IMR-90 (cell line): Measurements from ENCODE around the gene TAF8. TPM values are rescaled to one million over a fixed set of nuclear protein-coding genes. Genes with fewer than 3 reads are reported as not detected.

Experiments used
- ATAC-seq: fragments of 200-7000 bp; cut with Tn5 transposase; 2 replicates; pipeline ENCODE4 v1.9.1; 2020; ENCODE audit warnings: low read depth, mild to moderate bottlenecking, moderate library complexity
- BruUV-seq: library from RNA; stranded (reverse); fragments of 400-500 nt; replicated peaks from 2 replicates; lab custom pipeline; 2021; lab: Mats Ljungman, UMichigan
- CTCF ChIA-PET: fragments of 300-600 bp; formaldehyde crosslinking; extraction: SDS; loops from one replicate; lab custom pipeline; 2021; ENCODE audit warnings: antibody characterized with exemption; lab: Yijun Ruan, JAX
- POLR2A ChIA-PET: fragments of 300-600 bp; sonication (Branson Sonifier 250); formaldehyde crosslinking; loops from one replicate; lab custom pipeline; 2022; ENCODE audit warnings: antibody characterized with exemption; ENCODE audit not compliant: unreplicated experiment; lab: Charles Lee
- DNase-seq: peaks from one replicate; pipeline ENCODE4 v3.0.0; 2013
- H2AFZ ChIP-seq: replicated peaks from 2 replicates; pipeline ENCODE3; 2013; ENCODE audit warnings: low read length, mild to moderate bottlenecking; ENCODE audit not compliant: poor library complexity
- H2AK5ac ChIP-seq: 2 replicates; pipeline ENCODE4 v1.6.1; 2013; ENCODE audit warnings: low read depth, low read length, inconsistent platforms
- H2AK9ac ChIP-seq: replicated peaks from 2 replicates; pipeline ENCODE3; 2013; ENCODE audit warnings: mild to moderate bottlenecking, low read depth, low read length, moderate library complexity; ENCODE audit not compliant: poor library complexity
- H2BK120ac ChIP-seq: 2 replicates; pipeline ENCODE4 v1.6.1; 2013; ENCODE audit warnings: low read depth, low read length, inconsistent platforms
- H2BK15ac ChIP-seq: 3 replicates; pipeline ENCODE4 v1.6.1; 2013; ENCODE audit warnings: low read depth, low read length, inconsistent platforms
- H2BK20ac ChIP-seq: 2 replicates; pipeline ENCODE4 v1.6.1; 2013; ENCODE audit warnings: low read depth, mild to moderate bottlenecking, inconsistent platforms, low read length, moderate library complexity
- H2BK5ac ChIP-seq: 2 replicates; pipeline ENCODE4 v1.6.1; 2013; ENCODE audit warnings: mild to moderate bottlenecking, low read depth, low read length, inconsistent platforms; ENCODE audit not compliant: poor library complexity, severe bottlenecking
- H3K14ac ChIP-seq: replicated peaks from 2 replicates; pipeline ENCODE4 v1.6.1; 2013; ENCODE audit warnings: low read depth, low read length, inconsistent platforms
- H3K18ac ChIP-seq: 2 replicates; pipeline ENCODE4 v1.6.1; 2013; ENCODE audit warnings: low read depth, low read length, control low read depth
- H3K23ac ChIP-seq: 2 replicates; pipeline ENCODE4 v1.6.1; 2013; ENCODE audit warnings: low read depth, low read length, inconsistent platforms
- H3K27ac ChIP-seq: 2 replicates; pipeline ENCODE4 v1.5.1; 2013; ENCODE audit warnings: mild to moderate bottlenecking, control low read depth, low read length; ENCODE audit not compliant: insufficient read depth
- H3K27me3 ChIP-seq: 2 replicates; pipeline ENCODE4 v1.6.1; 2013; ENCODE audit warnings: low read length; ENCODE audit not compliant: control insufficient read depth, insufficient read depth
- H3K36me3 ChIP-seq: 2 replicates; pipeline ENCODE4 v1.6.1; 2013; ENCODE audit warnings: low read length, mixed read lengths; ENCODE audit not compliant: control insufficient read depth, insufficient read depth
- H3K4ac ChIP-seq: 2 replicates; pipeline ENCODE4 v1.6.1; 2013; ENCODE audit warnings: low read depth, low read length, inconsistent platforms
- H3K4me1 ChIP-seq: 2 replicates; pipeline ENCODE4 v1.6.1; 2013; ENCODE audit warnings: low read length, mixed read lengths; ENCODE audit not compliant: control insufficient read depth, insufficient read depth
- H3K4me2 ChIP-seq: 2 replicates; pipeline ENCODE4 v1.6.1; 2013; ENCODE audit warnings: low read depth, mild to moderate bottlenecking, control low read depth, low read length, moderate library complexity
- H3K4me3 ChIP-seq: 2 replicates; pipeline ENCODE4 v1.5.1; 2013; ENCODE audit warnings: low read depth, mild to moderate bottlenecking, control low read depth, low read length, moderate library complexity; ENCODE audit not compliant: insufficient read depth
- H3K56ac ChIP-seq: 2 replicates; pipeline ENCODE4 v1.6.1; 2013; ENCODE audit warnings: low read length, inconsistent platforms; ENCODE audit not compliant: insufficient read depth; ENCODE audit errors: extremely low read depth
- H3K79me1 ChIP-seq, 2 experiments: 2 replicates each; pipeline ENCODE4 v1.6.1; 2013; ENCODE audit warnings: low read length in 2 of 2, inconsistent platforms in 1 of 2, low read depth in 1 of 2
- H3K9ac ChIP-seq: 2 replicates; pipeline ENCODE4 v1.6.1; 2013; ENCODE audit warnings: low read depth, low read length, control low read depth
- H3K9me1 ChIP-seq: 2 replicates; pipeline ENCODE4 v1.6.1; 2013; ENCODE audit warnings: low read length, inconsistent platforms; ENCODE audit not compliant: insufficient read depth
- H3K9me3 ChIP-seq: 2 replicates; pipeline ENCODE4 v1.6.1; 2013; ENCODE audit warnings: low read length; ENCODE audit not compliant: control insufficient read depth, insufficient read depth
- H4K20me1 ChIP-seq: 2 replicates; pipeline ENCODE4 v1.6.1; 2013; ENCODE audit warnings: low read length, inconsistent platforms; ENCODE audit not compliant: insufficient read depth
- H4K5ac ChIP-seq: 2 replicates; pipeline ENCODE4 v1.6.1; 2013; ENCODE audit warnings: mild to moderate bottlenecking, low read depth, low read length, control low read depth
- H4K8ac ChIP-seq, 2 experiments: 2 replicates each; pipeline ENCODE4 v1.6.1; 2013; ENCODE audit warnings: low read depth in 2 of 2, low read length in 2 of 2, control low read depth in 1 of 2, inconsistent platforms in 1 of 2
- H4K91ac ChIP-seq: 2 replicates; pipeline ENCODE4 v1.6.1; 2013; ENCODE audit warnings: low read depth, low read length, inconsistent platforms; ENCODE audit not compliant: insufficient read depth
- CHD1 ChIP-seq: IDR thresholded peaks from 2 replicates; pipeline ENCODE4 v1.6.1; 2012; ENCODE audit warnings: low read depth, low read length, improper control_type of control experiment
- ELK1 ChIP-seq: fragments of 150-350 bp; IDR thresholded peaks from 2 replicates; pipeline ENCODE4 v1.6.1; 2016; ENCODE audit warnings: low read depth, mild to moderate bottlenecking, low read length, moderate library complexity, borderline replicate concordance
- MAFK ChIP-seq: IDR thresholded peaks from 2 replicates; pipeline ENCODE4 v1.6.1; 2012; ENCODE audit warnings: low read depth, low read length, improper control_type of control experiment
- MAZ ChIP-seq: IDR thresholded peaks from 2 replicates; pipeline ENCODE4 v1.6.1; 2012; ENCODE audit warnings: low read depth, mild to moderate bottlenecking, low read length, improper control_type of control experiment, moderate library complexity, borderline replicate concordance
- NFE2L2 ChIP-seq: fragments of 150-350 bp; IDR thresholded peaks from 2 replicates; pipeline ENCODE4 v1.6.1; 2016; ENCODE audit warnings: low read depth, mild to moderate bottlenecking, low read length
- POLR2A ChIP-seq: IDR thresholded peaks from 2 replicates; pipeline ENCODE4 v1.6.1; 2012; ENCODE audit warnings: mild to moderate bottlenecking, low read depth, low read length
- SMC3 ChIP-seq: fragments of 150-350 bp; IDR thresholded peaks from 2 replicates; pipeline ENCODE4 v1.6.1; 2016; ENCODE audit warnings: low read depth, mild to moderate bottlenecking, antibody characterized with exemption, low read length, moderate library complexity
- WGBS, 2 experiments: methylation state at CpG; one replicate each; pipeline versions ENCODE4 v1.1.5 to v1.1.7; 2013; ENCODE audit warnings: missing lambda C conversion rate in 2 of 2; ENCODE audit not compliant: insufficient read length in 1 of 2; ENCODE audit errors: extremely low coverage in 2 of 2; 5-methylcytosine and 5-hydroxymethylcytosine counted together
- dilution Hi-C: fragments of 300-500 bp; cut with HindIII; formaldehyde crosslinking; loops from one replicate; pipeline ENCODE4 v1.14.3; 2018; ENCODE audit warnings: low sequenced_read_pairs; ENCODE audit not compliant: unreplicated experiment
- in situ Hi-C: fragments of 300-500 bp; cut with MboI; formaldehyde crosslinking; loops from 3 replicates; pipeline ENCODE4 v1.14.3; 2019; ENCODE audit warnings: low sequenced_read_pairs, inconsistent platforms, mixed read lengths
- intact Hi-C: fragments of 100-400 bp; cut with micrococcal nuclease; formaldehyde crosslinking; loops from 2 replicates; pipeline ENCODE4 v1.10.0; 2022
- polyA plus RNA-seq, 3 experiments: library from polyadenylated mRNA; depleted of rRNA; stranded (reverse); fragments of >200 nt; gene quantifications; 2 replicates each; pipeline ENCODE4 v1.2.3, GENCODE V29; 2012; ENCODE audit warnings: low replicate concordance in 1 of 3
- total RNA-seq: library from RNA; depleted of rRNA; stranded (reverse); fragments of >200 nt; gene quantifications from 2 replicates; pipeline ENCODE4 v1.2.3, GENCODE V29; 2012

Gene TAF8
- total and polyA plus RNA-seq, 2 of the 4 experiments (the other 2 are of a cell fraction), result 14.3 to 22.8 TPM

GRCh38 chr6:42090819-42091717 is 40.7 kb downstream of the TAF8 start:
- CTCF ChIA-PET, result no interaction called here
- no peaks in the 10 kb centered on the region for H3K4me1 ChIP-seq

More at GRCh38 chr6:42090819-42091717, 40.7 kb downstream of the TAF8 start:
- Histone ChIP-seq H2AK5ac (no peak overlapping the region; the same call in 1 of the 2 replicates), H3K9ac (no peak overlapping the region), H3K27me3 (peaks cover 2% of the 10 kb centered on the region; the same call in 1 of the 2 replicates), H3K4ac (no peak overlapping the region), H3K9me3 (no peaks in the 10 kb centered on the region), H3K18ac (no peak overlapping the region), H4K91ac (no peak overlapping the region), H3K9me1 (peaks cover 3% of the 10 kb centered on the region), H2BK20ac (no peak overlapping the region), H2AFZ (peak overlapping the region; percentile 63), H2AK9ac (no peak overlapping the region), H3K36me3 (no peaks in the 10 kb centered on the region), H4K5ac (no peak overlapping the region), H3K23ac (no peak overlapping the region), H3K4me2 (no peak overlapping the region), H3K4me3 (no peak overlapping the region), H3K79me1 (no peaks in the 10 kb centered on the region), H3K14ac (no peak overlapping the region), H3K56ac (no peak overlapping the region), H2BK5ac (no peak overlapping the region), H4K20me1 (no peaks in the 10 kb centered on the region), H2BK120ac (no peak overlapping the region), H3K27ac (no peak overlapping the region), H2BK15ac (no peak overlapping the region), H4K8ac (no peak overlapping the region)
- in situ Hi-C loops (loop anchor here (25.0 kb wide), 1 partner anchor 796 kb away; the partner anchor contains the start of gene RPL7L1), intact Hi-C loops (no loop called here), dilution Hi-C loops (no loop called here)
- POLR2A ChIA-PET, result no interaction called here
- ATAC-seq, result no peak
- BruUV-seq, result no TSS peak
- 100% methylated on average over 2 of the region's 10 CpGs; no CpG with 5 or more reads in 1 of the 2 experiments for WGBS, 2 experiments
- no peak for DNase-seq
- TF ChIP-seq SMC3, result no peak
- no peak for TF ChIP-seq ELK1
- no peak for TF ChIP-seq NFE2L2
- TF ChIP-seq MAFK, result no peak
- TF ChIP-seq POLR2A, result no peak
- no peak for TF ChIP-seq CHD1
- no peak for TF ChIP-seq MAZ
